ENCODE results near the gene RBM4. TPM values are rescaled to one million over a fixed set of nuclear protein-coding genes. Genes with fewer than 3 reads are reported as not detected.

The RBM4 gene
- total RNA-seq, 4 donors from 2014 or later = 53.5 to 83.9 (median 57.2) TPM

- TF ChIP-seq EP300 (IDR thresholded peaks at IDR 0.05) = no peak
- no peak for TF ChIP-seq POLR2A (IDR thresholded peaks at IDR 0.05)
- no peak for TF ChIP-seq CTCF (IDR thresholded peaks at IDR 0.05)
- no peak for DNase-seq (ENCODE audit: low spot score in 2 of 2)
- H3K27ac ChIP-seq = no peak overlapping the region
- no peaks in the 10 kb centered on the region for H3K27me3 ChIP-seq
- H3K4me1 ChIP-seq = peaks cover 0 to 48% (median 18%) of the 10 kb centered on the region in 4 donors
- H3K36me3 ChIP-seq = peaks cover 0 to 77% (median 33%) of the 10 kb centered on the region in 3 donors
- 90 to 91% methylated on average over 9 of the region's 9 CpGs for WGBS, 2 donors
- no peak overlapping the region for H3K4me3 ChIP-seq
- H3K9me3 ChIP-seq = no peaks in the 10 kb centered on the region
These were observed 12.8 kb upstream of the RBM4 start for GRCh38 chr11:66625752-66626149.

DNA sequence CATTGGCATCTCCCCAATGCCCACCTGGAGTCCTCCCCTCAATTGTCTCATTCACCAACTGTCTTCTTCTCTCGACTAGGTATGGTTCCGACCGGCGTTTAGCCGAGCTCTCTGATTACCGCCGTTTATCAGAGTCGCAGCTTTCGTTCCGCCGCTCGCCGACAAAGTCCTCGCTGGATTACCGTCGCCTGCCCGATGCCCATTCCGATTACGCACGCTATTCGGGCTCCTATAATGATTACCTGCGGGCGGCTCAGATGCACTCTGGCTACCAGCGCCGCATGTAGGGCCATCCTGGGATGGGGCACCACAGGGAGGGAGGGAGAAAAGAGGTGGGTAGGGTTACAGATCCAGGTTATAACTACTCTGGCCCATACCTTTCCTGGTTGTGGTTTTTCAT lies 12.1 kb upstream of the RBM4 start:
- Histone ChIP-seq H3K36me3 (peaks cover 0 to 82% (median 33%) of the 10 kb centered on the region in 3 donors), H3K27me3 (no peaks in the 10 kb centered on the region), H3K9me3 (no peaks in the 10 kb centered on the region), H3K4me1 (peaks cover 0 to 42% (median 13%) of the 10 kb centered on the region in 4 donors), H3K27ac (no peak overlapping the region), H3K4me3 (no peak overlapping the region)
- no peak for DNase-seq (ENCODE audit: low spot score in 2 of 2)
- WGBS, 2 donors = 94 to 95% methylated on average over 25 of the region's 25 CpGs
- TF ChIP-seq POLR2A (IDR thresholded peaks at IDR 0.05) = no peak
- no peak for TF ChIP-seq CTCF (IDR thresholded peaks at IDR 0.05)
- no peak for TF ChIP-seq EP300 (IDR thresholded peaks at IDR 0.05)

- Histone ChIP-seq H3K27me3 (no peaks in the 10 kb centered on the region), H3K4me3 (no peak overlapping the region), H3K4me1 (peaks cover 0 to 38% (median 13%) of the 10 kb centered on the region in 4 donors), H3K36me3 (peaks cover 0 to 82% (median 33%) of the 10 kb centered on the region in 3 donors), H3K27ac (no peak overlapping the region), H3K9me3 (no peaks in the 10 kb centered on the region)
- DNase-seq (ENCODE audit: low spot score in 2 of 2) = no peak
- 82 to 90% methylated on average over 7 of the region's 7 CpGs for WGBS, 2 donors
- no peak for TF ChIP-seq CTCF (IDR thresholded peaks at IDR 0.05)
- no peak for TF ChIP-seq POLR2A (IDR thresholded peaks at IDR 0.05)
- TF ChIP-seq EP300 (IDR thresholded peaks at IDR 0.05) = no peak
These were observed 11.6 kb upstream of the RBM4 start for GRCh38 chr11:66626926-66627325.

DNA sequence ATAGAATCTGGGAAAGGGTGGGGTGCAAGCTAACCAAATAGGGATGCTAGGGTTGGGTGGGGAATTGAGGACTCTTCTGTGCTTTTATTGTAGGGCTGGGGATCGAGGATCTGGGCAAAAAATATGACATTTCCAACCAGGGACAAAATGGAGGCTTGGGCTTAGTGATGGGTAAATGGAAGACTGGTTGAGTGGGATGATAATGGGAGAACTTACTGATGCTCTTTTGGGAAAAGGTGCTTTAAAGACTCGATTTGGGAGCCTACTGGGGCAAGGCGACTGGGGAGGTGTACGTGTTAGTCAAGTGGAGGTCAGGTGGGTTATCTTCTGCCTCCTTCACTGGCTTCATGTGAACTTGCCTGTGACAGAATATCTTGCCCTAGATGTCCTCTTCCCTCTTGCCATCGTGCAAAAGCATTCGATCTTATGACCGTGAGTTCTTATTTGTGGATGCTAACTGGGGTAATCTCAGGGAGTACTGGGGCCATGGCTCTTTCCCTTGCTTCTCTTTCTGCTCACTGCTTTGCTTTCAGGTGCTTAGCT lies 10.4 kb upstream of the RBM4 start:
- TF ChIP-seq POLR2A (IDR thresholded peaks at IDR 0.05) (no peak), CTCF (IDR thresholded peaks at IDR 0.05) (no peak), EP300 (IDR thresholded peaks at IDR 0.05) (no peak)
- Histone ChIP-seq H3K4me1 (peaks cover 0 to 30% (median 6%) of the 10 kb centered on the region in 4 donors), H3K4me3 (no peak overlapping the region), H3K27ac (no peak overlapping the region), H3K27me3 (no peaks in the 10 kb centered on the region), H3K9me3 (no peaks in the 10 kb centered on the region), H3K36me3 (peaks cover 0 to 77% (median 33%) of the 10 kb centered on the region in 3 donors)
- DNase-seq (ENCODE audit: low spot score in 2 of 2) = no peak
- 87 to 91% methylated on average over 7 of the region's 7 CpGs for WGBS, 2 donors

DNA sequence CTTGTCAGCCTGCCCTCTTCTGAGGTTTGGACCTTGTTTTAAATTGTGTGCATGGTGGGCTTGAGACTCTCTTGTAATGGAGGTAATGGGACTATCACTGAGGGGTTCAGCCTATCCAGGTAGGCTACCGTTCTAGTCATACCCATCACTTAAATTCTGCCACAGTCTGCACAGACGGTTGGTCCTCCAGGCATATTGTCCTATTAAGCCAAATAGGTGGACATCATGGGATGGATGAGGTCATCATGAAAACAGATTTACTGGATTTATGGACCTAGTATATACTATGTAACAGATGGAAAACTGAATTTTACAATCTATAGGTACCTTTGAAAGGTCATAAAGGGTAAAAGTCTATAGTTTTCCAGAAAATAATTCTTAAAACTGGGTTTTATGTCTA lies 9.1 kb upstream of the RBM4 start:
- Histone ChIP-seq H3K4me3 (no peak overlapping the region), H3K27me3 (no peaks in the 10 kb centered on the region), H3K9me3 (no peaks in the 10 kb centered on the region), H3K27ac (no peak overlapping the region), H3K4me1 (peaks cover 0 to 18% (median 0%) of the 10 kb centered on the region in 4 donors), H3K36me3 (peaks cover 0 to 71% (median 32%) of the 10 kb centered on the region in 3 donors)
- 81 to 88% methylated on average over 2 of the region's 2 CpGs for WGBS, 2 donors
- DNase-seq (ENCODE audit: low spot score in 2 of 2) = no peak
- no peak for TF ChIP-seq EP300 (IDR thresholded peaks at IDR 0.05)
- TF ChIP-seq POLR2A (IDR thresholded peaks at IDR 0.05) = no peak
- no peak for TF ChIP-seq CTCF (IDR thresholded peaks at IDR 0.05)

All from tibial nerve (tissue), 4 donors.